GM21619 (cell line): ENCODE data around the gene TRIM10.
"Not testable (repeated sequence)": the region's sequence is repeated elsewhere in the genome, so short reads cannot be mapped to it uniquely, and the experiment has no call there.

Experiments used
- ATAC-seq: cut with Tn5 transposase; IDR thresholded peaks from one replicate; pipeline ENCODE4 v1.9.1; 2021; ENCODE audit not compliant: unreplicated experiment

TRIM10 gene

DNA sequence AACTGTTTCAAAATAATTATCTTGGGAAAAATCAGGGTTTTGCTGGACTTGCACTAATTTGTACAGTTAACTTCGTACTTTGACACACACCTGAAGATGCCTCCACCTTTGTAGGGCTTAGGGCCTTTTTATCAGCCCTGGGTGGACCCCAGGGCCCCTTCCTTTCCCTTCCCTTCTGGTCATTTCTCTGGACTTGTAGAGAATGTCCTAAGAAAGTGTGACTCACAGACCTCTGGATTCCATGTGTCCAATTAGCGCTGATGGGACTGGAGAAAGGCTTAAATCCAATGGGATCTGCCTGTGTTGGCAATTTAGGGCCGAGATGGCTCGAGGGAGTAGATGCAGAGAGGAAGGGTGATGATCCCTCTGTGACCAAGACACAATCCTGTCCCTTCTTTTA lies 11.7 kb upstream of the TRIM10 start:
- ATAC-seq, result no peak

DNA sequence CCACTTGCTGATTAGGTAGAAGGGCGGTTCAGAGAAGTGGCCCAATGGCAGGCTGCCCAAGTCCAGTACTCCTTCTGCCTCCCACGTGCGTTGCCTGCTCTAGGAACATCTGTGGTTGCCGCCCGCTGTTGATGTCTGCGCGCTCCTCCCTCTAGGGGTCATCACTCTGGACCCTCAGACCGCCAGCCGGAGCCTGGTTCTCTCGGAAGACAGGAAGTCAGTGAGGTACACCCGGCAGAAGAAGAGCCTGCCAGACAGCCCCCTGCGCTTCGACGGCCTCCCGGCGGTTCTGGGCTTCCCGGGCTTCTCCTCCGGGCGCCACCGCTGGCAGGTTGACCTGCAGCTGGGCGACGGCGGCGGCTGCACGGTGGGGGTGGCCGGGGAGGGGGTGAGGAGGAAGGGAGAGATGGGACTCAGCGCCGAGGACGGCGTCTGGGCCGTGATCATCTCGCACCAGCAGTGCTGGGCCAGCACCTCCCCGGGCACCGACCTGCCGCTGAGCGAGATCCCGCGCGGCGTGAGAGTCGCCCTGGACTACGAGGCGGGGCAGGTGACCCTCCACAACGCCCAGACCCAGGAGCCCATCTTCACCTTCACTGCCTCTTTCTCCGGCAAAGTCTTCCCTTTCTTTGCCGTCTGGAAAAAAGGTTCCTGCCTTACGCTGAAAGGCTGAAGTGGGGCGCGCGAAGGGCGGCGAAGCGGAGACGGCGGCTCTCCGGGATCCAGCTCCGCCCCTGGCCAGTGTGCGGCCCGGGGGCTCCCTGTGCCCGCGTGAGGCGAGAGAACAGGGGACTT lies 10.9 kb upstream of the TRIM10 start:
- ATAC-seq, result no peak

DNA sequence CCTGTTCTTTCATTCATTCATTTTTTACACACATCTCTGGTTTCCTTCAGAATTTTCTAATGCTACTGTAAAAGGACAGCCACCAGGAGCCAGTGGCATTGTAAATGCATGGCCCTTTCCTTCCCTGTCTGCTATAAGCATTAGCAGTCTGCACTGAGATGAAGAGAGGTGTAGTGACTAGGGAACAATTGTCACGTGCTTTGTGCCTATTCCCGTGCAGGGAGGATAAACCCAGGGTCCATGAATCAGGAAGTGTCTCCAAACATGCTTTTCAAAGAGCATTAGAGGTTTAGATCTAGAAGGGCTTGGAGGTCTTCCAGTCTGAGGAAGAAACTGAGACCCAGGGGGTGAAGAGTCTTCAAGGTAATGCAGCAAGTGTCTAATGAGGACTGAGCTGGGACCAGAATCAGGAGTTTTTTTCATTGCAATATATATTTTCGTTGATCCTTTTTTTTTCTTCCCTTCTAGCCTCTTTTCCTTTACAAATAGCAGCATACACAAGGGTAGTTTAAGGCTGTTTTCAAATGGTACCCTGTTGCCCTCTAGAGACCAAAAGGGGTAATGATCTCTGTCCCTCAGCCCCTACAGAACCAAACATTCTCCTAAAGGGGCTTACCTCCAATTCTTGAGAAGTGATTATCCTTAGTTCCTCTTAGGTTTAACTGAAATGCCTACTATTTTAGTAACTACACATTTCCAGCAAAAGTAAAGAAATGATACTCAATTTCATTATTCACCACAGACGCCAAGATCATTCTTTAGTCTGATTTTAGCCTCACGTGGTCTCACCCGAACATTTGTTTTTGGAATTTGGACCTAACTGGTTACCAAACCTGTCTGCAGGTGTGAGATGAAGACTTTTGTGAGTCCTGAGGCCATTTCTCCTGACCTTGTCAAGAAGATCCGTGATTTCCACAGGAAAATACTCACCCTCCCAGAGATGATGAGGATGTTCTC lies 8.9 kb upstream of the TRIM10 start:
- no peak for ATAC-seq

DNA sequence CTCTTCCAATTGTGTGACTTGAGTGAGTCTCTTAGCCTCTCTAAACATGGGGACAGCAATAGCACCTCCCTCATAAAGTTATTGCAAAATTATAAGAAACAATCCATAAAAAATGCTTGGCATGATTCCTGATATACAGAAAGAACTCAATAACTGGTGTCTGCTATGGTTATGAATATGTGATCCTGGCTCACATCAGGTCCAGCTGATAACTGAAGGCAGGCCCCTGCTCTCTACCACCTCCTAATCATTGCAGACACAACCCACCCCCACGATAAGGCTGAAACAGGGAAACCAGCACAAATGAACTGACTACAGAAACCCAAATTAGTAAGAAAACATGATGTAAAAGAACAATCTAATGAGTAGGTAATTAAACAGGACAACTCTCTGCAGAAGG lies 7.7 kb upstream of the TRIM10 start:
- ATAC-seq, result no peak

DNA sequence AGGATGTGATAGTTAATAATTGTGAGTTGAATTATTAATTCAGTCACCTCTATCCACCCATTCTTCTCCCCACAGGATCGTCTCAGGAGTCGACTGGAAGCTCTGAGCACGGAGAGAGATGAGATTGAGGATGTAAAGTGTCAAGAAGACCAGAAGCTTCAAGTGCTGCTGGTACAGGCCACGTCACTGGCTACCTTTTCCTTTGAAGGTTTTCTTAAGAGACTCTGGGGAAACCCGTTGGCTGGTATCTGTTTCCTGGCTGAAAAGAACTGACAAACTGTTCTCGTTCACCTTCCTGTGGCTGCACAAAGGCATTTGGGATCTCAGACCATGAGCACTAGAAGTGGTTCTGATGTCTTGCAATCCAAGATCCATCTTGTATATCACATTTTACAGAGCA lies 6.1 kb upstream of the TRIM10 start:
- no peak for ATAC-seq

DNA sequence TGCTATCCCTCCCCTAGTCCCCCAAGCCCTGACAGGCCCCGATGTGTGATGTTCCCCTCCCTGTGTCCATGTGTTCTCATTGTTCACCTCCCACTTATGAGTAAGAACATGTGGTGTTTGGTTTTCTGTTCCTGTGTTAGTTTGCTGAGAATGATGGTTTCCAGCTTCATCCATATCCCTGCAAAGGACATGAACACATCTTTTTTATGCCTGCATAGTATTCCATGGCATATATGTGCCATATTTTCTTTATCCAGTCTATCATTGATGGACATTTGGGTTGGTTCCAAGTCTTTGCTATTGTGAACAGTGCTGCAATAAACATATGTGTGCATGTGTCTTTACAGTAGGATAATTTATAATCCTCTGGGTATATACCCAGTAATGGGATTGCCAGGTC lies 4.2 kb upstream of the TRIM10 start:
- not testable (repeated sequence) for ATAC-seq

DNA sequence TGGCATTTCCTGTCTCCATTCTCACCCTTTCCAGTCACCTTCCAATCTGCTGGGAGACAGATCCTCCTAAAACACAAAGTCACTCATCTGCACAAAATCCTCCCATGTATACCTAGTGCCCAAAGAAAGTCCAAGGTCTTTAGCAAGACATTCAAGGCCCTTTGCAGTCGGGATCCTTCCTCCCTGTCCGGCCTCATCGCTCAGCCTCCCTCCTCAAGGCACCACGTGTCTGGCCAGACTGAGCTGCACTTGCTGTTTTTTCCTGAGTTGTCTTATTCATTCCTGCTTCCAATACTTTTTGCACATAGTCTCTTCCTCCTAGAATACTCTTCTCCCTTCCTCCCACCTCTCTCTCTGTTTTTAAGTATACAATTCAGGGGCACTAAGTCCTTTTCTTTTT lies 3.7 kb upstream of the TRIM10 start:
- no peak for ATAC-seq

DNA sequence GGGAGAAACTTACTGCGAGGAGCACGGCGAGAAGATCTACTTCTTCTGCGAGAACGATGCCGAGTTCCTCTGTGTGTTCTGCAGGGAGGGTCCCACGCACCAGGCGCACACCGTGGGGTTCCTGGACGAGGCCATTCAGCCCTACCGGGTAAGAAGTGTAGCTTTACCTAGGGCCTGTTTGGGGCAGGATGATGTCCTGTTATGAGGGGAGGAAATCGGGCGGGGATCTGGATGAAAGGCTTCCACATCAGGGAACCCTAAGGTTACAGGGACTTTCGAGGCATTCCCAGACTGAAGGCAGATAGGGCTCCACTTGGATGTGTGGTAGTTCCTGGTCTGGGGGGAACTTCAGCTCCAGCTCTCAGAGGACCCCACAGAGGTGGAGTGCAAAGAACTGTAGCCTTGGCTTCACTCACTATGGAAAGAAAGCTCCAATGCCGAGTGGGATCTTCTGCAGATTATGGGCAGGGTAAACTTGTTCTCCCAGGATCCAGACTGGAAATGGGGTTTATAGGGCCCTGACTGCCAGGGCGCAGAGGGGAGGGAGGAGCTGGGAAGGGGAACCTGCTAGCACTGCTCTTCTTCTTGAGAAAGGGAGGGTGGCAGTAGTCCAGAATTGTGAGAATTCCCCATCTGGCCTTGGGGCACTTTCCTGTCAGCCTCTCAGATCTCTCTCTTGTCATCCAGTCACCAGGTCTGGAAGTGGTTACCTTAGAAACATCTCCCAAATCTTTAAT lies 3.1 kb upstream of the TRIM10 start:
- no peak for ATAC-seq

DNA sequence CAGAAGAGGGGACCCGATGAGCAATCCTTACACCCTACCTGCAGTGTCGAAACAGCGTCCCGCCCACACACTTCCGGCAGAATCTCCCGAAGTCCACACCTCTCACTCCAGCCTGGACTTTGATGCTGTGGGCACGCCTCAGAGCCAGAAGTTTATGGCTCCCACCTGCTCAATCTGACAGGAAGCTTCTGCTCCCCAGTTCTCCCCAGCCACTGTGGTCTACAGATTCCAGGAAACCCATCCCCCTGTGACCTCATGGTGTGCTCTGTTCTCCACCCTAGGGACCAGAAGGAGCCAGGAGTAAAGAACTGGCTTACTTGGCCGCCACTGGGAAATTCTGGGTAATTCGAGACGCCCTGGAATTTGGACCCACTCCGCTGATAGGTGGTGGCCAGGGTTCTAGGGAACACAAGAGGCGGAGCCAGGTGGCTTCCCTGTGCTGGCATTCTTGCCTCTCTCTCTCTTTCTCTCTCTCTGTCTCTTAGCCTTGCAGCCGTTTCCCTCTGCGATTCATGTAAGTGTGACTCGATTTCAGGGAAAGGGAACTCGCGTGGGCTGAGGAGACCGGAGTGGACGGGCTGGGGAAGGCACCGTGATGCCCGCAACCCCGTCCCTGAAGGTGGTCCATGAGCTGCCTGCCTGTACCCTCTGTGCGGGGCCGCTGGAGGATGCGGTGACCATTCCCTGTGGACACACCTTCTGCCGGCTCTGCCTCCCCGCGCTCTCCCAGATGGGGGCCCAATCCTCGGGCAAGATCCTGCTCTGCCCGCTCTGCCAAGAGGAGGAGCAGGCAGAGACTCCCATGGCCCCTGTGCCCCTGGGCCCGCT lies 2.3 kb upstream of the TRIM10 start, which contains the start of gene TRIM15:
Gene TRIM15 (plus strand): TSS at position 457 of the 828 bp plus-strand sequence. CDS start 139 bp downstream, at position 596.
- no peak for ATAC-seq

DNA sequence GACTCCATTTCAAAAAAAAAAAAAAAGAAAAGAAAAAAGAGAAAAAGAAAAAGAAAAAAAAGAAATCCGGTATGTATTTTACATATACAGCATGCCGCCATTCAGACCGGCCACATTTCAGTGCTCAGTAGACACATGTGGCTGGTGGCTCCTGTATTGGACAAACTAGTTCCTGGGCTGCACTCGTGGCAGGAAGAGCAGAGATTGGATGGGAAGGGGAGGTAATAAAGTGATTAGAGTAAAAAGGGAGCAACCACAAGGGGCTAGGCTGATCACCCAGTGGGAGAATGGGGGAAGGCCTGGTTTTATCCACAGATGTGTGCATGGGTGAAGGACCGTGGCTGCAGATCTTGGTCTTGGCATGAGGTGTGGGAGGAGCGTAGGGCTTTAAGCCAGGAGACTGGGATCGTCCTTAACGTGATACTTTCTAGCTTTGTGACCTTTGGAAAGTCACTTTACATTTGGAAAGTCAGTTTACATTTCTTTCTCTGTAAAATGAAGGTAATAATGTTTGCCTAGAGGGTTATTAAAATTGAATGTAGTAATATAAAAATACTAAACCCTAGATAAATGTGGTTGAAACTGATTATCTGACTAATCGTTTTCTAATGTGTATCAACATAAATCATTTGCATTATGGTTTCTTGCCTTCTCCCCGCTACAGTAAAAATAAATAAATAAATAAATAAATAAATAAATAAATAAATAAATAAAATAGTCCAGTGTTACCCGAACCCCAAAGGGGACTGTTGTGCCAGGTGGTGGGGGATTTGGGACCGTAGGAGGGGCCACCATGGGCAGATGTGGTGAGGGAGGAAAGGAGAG lies 1.5 kb upstream of the TRIM10 start:
- no peak for ATAC-seq

DNA sequence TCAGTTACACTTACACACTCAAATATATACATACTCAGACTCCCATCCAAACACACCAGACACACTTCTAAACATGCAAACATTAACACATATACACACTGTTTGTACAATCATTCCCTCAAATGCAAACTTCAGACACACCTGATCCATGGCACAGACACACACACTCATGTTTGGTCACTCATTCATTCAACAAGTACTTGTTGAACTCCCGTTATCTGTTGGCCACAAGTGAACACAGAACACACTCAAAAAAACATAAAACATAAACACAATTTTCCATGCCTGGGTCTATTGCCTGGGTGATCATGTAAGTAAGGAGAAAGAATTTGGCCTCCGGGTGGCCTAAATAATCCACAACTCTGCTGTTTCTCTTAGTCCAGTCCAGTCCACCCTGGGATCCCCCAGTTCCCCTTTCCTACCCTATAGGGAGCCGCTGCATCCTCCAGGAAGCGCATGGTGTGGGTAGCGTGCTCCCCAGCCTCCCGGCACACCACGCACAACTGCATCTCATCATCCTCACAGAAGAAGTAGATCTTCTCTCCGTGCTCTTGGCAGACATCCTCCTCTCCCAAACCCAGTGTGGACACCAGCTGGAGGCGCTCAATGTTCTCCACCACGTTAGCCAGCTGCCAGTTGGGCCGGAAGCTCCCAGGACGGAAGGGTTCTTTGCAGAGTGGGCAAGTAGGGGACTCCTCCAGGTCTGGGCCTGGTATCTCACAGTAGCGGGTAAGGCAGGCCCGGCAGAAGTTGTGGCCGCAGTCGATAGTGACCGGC lies 815 bp downstream of the TRIM10 start:
- ATAC-seq, result no peak

DNA sequence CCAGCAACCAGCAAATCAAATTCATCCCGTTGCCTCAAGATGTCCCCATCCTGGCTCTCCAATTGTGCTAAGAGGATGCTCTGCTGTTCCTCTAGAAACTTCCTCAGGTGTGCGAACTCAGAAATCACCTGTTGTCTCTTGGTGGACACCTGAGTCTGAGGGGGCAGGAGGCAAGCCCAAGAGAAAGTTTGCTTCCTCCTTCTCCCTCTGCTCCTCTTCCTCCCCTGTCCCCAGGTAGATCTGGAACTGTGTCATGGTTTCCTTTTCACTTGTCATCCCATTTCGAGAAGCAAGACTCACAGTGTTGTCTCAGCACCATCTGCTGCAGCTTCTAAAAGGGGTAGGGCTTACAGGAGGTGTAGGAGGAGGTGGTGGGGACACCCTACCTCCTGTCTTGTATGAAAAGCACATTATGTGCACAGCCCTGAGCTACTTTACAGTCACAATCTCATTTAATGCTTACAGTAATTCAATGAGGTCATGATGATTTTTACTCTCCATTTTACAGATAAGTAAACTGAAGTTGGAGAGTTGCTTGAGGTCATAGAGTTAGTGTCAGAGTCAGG lies 2.5 kb downstream of the TRIM10 start:
- no peak for ATAC-seq

DNA sequence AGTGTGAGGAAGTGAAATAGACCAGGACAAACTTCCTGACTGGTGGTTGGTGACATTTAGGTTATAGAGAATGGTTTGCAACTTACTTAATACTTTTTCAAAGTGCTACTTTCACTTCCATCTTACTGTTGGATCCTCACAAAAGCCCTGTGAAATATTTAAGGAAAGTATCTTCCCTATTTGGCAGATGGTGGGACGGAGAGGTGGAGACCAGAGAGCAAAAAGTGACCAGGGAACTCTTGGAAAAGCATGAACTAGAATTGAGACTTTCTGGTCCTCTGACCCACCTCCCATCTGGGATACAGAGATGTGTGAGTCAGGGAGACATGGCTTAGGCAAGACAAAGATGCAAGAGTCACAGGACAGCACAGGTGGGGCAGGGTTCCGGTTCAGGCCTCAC lies 3.0 kb downstream of the TRIM10 start:
- ATAC-seq, result no peak

DNA sequence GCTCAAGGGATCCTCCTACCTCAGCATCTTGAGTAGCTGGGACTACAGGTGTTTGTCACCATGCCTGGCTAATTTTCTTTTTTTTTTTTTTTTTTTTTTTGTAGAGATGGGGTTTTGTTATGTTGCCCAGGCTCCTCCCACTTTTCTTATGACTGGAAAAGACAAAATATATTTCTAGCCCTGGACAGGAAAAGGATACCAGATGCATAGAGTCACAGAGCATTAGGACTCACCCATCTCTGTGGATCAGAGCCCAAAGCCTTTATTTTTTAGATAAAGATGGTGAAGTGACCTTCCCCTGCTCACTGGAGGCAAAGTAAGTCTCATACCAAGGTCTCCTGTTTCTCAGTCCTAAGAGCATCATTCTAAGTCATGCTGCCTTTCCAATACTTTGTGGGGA lies 3.4 kb downstream of the TRIM10 start:
- no peak for ATAC-seq

DNA sequence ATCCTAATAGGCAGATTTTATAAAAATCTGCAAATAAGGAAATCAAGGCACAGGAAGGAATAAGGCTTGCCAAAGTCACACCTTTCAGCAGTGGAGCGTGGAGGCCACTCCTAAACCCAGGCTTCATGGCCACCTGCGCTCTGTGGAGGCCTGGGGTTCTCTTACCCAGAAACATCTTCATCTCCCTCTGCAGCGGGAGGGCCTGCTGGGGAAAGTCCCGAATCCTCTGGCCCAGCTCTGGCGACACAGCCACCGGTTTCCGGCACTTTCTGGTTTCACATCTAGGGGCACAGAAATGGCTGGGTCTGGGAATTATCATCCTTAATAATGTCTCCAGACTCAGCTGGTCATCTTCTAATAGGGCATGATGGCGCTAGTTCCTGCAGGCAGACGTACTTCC lies 4.2 kb downstream of the TRIM10 start:
- no peak for ATAC-seq

DNA sequence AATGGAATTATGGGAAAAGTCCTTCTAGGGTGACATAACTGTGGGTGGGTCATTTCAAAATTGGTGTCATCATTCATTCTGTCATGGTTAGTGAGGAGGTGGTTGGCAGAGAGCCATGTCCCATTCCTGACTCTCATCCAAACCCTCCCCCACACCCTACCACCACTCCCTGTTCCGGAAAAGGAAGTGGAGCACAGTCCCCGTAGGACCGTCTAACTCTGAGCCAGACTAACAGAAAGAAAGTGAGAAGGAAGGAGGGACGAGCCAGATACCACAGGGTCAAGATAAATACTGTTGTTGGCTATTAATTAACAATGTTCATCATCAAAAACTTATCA lies 4.8 kb downstream of the TRIM10 start:
- no peak for ATAC-seq

DNA sequence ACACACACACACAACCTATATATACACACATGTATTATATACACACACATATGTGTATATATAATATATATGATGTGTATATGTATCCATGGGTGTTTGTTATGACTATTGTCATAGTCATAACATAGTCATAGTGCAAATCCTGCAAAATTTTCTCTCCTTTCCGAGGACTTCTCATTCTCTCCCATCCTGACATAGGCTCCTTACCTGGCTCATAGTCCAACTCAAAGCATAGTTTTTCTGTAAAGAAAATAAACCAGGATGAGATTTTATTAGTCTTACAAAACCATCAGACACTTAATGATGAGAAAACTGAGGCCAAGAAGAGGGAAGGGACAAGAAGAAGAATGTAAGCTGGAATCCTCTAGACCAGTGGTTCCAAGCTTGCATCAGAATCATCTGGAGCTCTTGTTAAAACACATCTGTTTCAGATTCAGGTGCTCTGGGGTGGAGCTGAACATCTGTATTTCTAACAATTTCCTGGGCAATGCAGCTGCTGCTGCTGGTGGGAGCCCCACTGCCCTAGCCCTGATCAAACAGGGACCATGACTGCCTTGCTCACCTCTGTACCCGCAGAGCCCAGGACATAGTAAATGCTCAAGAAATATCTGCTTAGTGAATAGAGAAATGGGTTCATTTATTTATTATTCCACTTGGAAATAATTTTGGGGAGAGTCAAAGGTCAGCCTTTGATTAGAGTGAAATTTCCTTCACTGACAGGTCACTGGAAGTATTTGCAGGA lies 5.3 kb downstream of the TRIM10 start:
- ATAC-seq, result no peak
